ENCODE measurements around the gene KRTAP9-6.
"Not testable (repeated sequence)": the region's sequence is repeated elsewhere in the genome, so short reads cannot be mapped to it uniquely, and the experiment has no call there.

The KRTAP9-6 gene

DNA sequence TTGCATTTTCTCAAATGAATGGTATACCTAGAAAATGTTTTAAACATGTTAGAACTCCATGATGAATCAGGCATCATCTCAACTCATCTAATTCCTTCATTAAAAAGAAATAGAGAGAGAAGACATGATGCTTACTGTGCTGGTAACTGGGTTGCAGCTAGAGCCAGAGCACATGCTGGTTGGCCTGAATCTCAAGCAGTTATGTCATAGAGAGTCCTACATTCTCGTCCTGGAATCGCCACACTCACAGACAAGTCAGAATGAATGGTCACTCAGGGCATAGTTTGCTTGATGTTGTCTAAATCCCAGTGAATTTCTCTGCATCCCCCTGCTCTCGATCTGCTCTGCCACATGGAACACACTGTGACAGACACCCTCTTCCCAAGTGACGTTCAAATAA, 28.1 kb upstream of the KRTAP9-6 start:
- not testable (repeated sequence) for H3K27ac ChIP-seq (ENCODE audit: low read depth, low read length); H3K36me3 ChIP-seq (ENCODE audit: low read length); H3K79me2 ChIP-seq (ENCODE audit: insufficient read depth, low read length); H3K9ac ChIP-seq (ENCODE audit: low read length); H3K9me3 ChIP-seq (ENCODE audit: insufficient read depth, low read length); H4K20me1 ChIP-seq (ENCODE audit: low read depth, low read length); H3K9me2 ChIP-seq (replicated peaks; ENCODE audit: insufficient read depth, low read length); H3K4me3 ChIP-seq (ENCODE audit: insufficient read depth, low read length, poor library complexity, severe bottlenecking); H2AFZ ChIP-seq (ENCODE audit: low read depth, low read length, severe bottlenecking); H3K4me2 ChIP-seq (ENCODE audit: low read depth, low read length, poor library complexity, severe bottlenecking); H3F3A ChIP-seq (ENCODE audit: insufficient read depth); H3K27me3 ChIP-seq (ENCODE audit: low read length)

DNA sequence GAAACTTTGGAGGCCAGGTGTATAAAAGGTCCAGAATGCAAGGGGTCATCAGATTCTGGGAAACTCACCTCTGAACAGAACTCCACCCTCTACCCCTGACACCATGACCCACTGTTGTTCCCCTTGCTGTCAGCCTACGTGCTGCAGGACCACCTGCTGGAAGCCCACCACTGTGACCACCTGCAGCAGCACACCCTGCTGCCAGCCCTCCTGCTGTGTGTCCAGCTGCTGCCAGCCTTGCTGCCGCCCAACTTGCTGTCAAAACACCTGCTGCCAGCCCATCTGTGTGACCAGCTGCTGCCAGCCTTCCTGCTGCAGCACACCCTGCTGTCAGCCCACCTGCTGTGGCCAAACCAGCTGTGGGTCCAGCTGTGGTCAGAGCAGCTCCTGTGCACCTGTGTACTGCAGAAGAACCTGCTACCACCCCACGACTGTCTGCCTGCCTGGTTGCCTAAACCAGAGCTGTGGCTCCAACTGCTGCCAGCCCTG, 27.2 kb upstream of the KRTAP9-6 start, which contains the start of gene KRTAP9-8:
TSS of gene KRTAP9-8 (plus strand) at position 51 of the 489 bp plus-strand sequence. CDS start at position 104, 53 bp downstream.
- not testable (repeated sequence) for H2AFZ ChIP-seq (ENCODE audit: low read depth, low read length, severe bottlenecking); H3K9me2 ChIP-seq (replicated peaks; ENCODE audit: insufficient read depth, low read length); H3K4me3 ChIP-seq (ENCODE audit: insufficient read depth, low read length, poor library complexity, severe bottlenecking); H3K79me2 ChIP-seq (ENCODE audit: insufficient read depth, low read length); H3K27ac ChIP-seq (ENCODE audit: low read depth, low read length); H3K9me3 ChIP-seq (ENCODE audit: insufficient read depth, low read length); H3K4me2 ChIP-seq (ENCODE audit: low read depth, low read length, poor library complexity, severe bottlenecking); H3K9ac ChIP-seq (ENCODE audit: low read length); H3K36me3 ChIP-seq (ENCODE audit: low read length); H3K27me3 ChIP-seq (ENCODE audit: low read length); H4K20me1 ChIP-seq (ENCODE audit: low read depth, low read length); H3F3A ChIP-seq (ENCODE audit: insufficient read depth)

DNA sequence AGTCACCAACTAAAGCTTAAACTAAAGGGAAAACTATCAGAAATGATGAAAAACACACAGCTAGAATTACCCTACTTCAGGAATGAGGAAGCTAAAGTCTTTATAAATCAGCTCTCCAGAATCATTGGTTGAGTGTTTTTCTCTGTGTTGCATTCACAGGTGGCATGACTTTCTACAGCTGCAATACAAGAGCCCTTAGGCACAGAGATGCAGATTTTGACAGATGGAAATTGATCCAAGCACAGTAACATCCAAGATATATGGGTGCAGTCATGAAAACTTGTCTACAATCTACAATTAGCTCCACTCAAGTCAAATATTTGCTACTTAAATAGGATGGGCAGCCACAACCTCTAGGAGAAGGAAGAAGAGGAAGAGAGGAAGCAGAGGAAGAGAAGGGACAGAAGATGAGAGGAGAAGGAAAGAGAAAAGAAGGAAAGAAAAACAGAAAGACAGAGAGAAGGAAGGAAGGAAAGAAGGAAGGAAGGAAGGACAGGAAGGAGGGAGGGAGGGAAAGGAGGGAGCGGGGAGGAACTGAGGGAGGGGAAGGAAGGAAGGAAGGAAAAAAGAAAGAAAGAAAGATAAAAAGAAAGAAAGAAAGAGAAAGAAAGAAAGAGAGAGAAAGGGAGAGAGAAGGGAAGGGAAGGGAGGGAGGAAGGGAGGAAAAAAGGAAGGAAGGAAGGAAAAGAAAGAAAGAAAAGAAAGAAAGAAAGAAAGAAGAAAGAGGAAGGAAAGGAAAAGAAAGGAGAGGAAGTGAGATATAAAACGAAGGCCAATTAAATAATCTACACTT, 18.0 kb upstream of the KRTAP9-6 start:
- not testable (repeated sequence) for H3K27ac ChIP-seq (ENCODE audit: low read depth, low read length); H3K9me2 ChIP-seq (replicated peaks; ENCODE audit: insufficient read depth, low read length); H3K9ac ChIP-seq (ENCODE audit: low read length); H3K36me3 ChIP-seq (ENCODE audit: low read length); H3K4me3 ChIP-seq (ENCODE audit: insufficient read depth, low read length, poor library complexity, severe bottlenecking); H4K20me1 ChIP-seq (ENCODE audit: low read depth, low read length); H3K27me3 ChIP-seq (ENCODE audit: low read length); H2AFZ ChIP-seq (ENCODE audit: low read depth, low read length, severe bottlenecking); H3K79me2 ChIP-seq (ENCODE audit: insufficient read depth, low read length); H3K9me3 ChIP-seq (ENCODE audit: insufficient read depth, low read length); H3K4me2 ChIP-seq (ENCODE audit: low read depth, low read length, poor library complexity, severe bottlenecking); H3F3A ChIP-seq (ENCODE audit: insufficient read depth)

DNA sequence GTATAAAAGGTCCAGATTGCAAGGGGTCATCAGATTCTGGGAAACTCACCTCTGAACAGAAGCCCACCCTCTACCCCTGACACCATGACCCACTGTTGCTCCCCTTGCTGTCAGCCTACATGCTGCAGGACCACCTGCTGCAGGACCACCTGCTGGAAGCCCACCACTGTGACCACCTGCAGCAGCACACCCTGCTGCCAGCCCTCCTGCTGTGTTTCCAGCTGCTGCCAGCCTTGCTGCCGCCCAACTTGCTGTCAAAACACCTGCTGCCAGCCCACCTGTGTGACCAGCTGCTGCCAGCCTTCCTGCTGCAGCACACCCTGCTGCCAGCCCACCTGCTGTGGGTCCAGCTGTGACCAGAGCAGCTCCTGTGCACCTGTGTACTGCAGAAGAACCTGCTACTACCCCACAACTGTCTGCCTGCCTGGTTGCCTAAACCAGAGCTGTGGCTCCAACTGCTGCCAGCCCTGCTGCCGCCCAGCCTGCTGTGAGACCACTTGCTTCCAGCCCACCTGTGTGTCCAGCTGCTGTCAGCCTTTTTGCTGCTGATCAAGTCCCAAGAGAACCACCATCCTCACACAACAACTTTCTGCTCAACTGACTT, 15.4 kb upstream of the KRTAP9-6 start, which contains the start of gene KRTAP9-4:
TSS of gene KRTAP9-4 (plus strand) at position 51 of the 604 bp plus-strand sequence. CDS start at position 85, 34 bp downstream.
- not testable (repeated sequence) for H3K27me3 ChIP-seq (ENCODE audit: low read length); H3K79me2 ChIP-seq (ENCODE audit: insufficient read depth, low read length); H3K9me3 ChIP-seq (ENCODE audit: insufficient read depth, low read length); H3K4me2 ChIP-seq (ENCODE audit: low read depth, low read length, poor library complexity, severe bottlenecking); H3F3A ChIP-seq (ENCODE audit: insufficient read depth); H2AFZ ChIP-seq (ENCODE audit: low read depth, low read length, severe bottlenecking); H4K20me1 ChIP-seq (ENCODE audit: low read depth, low read length); H3K4me3 ChIP-seq (ENCODE audit: insufficient read depth, low read length, poor library complexity, severe bottlenecking); H3K9ac ChIP-seq (ENCODE audit: low read length); H3K36me3 ChIP-seq (ENCODE audit: low read length); H3K9me2 ChIP-seq (replicated peaks; ENCODE audit: insufficient read depth, low read length); H3K27ac ChIP-seq (ENCODE audit: low read depth, low read length)

DNA sequence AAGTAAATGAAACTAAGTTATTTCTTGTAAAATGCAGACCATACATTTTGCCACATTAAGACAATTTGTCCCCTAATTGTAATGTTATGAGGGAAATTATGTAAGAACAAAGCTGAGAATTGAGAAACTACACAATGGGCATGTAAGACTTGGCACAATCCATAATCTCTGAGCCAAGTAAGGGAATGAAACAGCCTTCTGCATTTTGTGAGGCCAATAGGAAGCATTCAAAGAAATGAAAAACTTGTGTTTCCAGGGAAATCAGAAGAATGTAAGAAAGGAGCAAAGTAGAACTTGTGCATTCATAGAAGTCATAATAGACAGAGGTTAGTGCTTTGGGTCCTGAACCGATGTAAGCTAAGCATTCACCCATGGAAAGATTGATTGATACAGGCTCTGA, 13.9 kb upstream of the KRTAP9-6 start:
- no peaks in the 10 kb centered on the region for H4K20me1 ChIP-seq (ENCODE audit: low read depth, low read length)
- no peak overlapping the region for H3K4me2 ChIP-seq (ENCODE audit: low read depth, low read length, poor library complexity, severe bottlenecking)
- no peaks in the 10 kb centered on the region for H3K36me3 ChIP-seq (ENCODE audit: low read length)
- no peaks in the 10 kb centered on the region for H3K9me3 ChIP-seq (ENCODE audit: insufficient read depth, low read length)
- H3F3A ChIP-seq (ENCODE audit: insufficient read depth), result no peaks in the 10 kb centered on the region
- no peaks in the 10 kb centered on the region for H3K27me3 ChIP-seq (ENCODE audit: low read length)
- no peak overlapping the region for H2AFZ ChIP-seq (ENCODE audit: low read depth, low read length, severe bottlenecking)
- no peaks in the 10 kb centered on the region for H3K9me2 ChIP-seq (replicated peaks; ENCODE audit: insufficient read depth, low read length)
- H3K79me2 ChIP-seq (ENCODE audit: insufficient read depth, low read length), result no peaks in the 10 kb centered on the region
- TF ChIP-seq, protein P1, sequence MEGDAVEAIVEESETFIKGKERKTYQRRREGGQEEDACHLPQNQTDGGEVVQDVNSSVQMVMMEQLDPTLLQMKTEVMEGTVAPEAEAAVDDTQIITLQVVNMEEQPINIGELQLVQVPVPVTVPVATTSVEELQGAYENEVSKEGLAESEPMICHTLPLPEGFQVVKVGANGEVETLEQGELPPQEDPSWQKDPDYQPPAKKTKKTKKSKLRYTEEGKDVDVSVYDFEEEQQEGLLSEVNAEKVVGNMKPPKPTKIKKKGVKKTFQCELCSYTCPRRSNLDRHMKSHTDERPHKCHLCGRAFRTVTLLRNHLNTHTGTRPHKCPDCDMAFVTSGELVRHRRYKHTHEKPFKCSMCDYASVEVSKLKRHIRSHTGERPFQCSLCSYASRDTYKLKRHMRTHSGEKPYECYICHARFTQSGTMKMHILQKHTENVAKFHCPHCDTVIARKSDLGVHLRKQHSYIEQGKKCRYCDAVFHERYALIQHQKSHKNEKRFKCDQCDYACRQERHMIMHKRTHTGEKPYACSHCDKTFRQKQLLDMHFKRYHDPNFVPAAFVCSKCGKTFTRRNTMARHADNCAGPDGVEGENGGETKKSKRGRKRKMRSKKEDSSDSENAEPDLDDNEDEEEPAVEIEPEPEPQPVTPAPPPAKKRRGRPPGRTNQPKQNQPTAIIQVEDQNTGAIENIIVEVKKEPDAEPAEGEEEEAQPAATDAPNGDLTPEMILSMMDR (IDR thresholded peaks at IDR 0.05; ENCODE audit: insufficient read depth, low read length, poor library complexity, severe bottlenecking), result no peak
- no peak for TF ChIP-seq EZH2phosphoT487 (conservative IDR thresholded peaks at IDR 0.05; ENCODE audit: low read length)
- H3K9ac ChIP-seq (ENCODE audit: low read length), result no peak overlapping the region
- H3K4me3 ChIP-seq (ENCODE audit: insufficient read depth, low read length, poor library complexity, severe bottlenecking), result no peak overlapping the region
- no peak overlapping the region for H3K27ac ChIP-seq (ENCODE audit: low read depth, low read length)
